Uterus (tissue), 2 donors: ENCODE measurements around the gene DTD1.

Source experiments
- CTCF ChIP-seq, 4 experiments: fragments of 200-600 bp in 2 of 4; fragments of 450-650 bp in 2 of 4; sonication (generic) in 2 of 4; IDR thresholded peaks; one replicate each; pipeline ENCODE4 v1.5.1; 2016 to 2019; ENCODE audit warnings: antibody characterized with exemption in 4 of 4, mild to moderate bottlenecking in 2 of 4, moderate library complexity in 1 of 4
- POLR2A ChIP-seq, 2 donors: fragments of 450-650 bp; IDR thresholded peaks; one replicate each; pipeline ENCODE4 v1.6.1; 2016; ENCODE audit warnings: antibody characterized with exemption in 2 of 2, mild to moderate bottlenecking in 1 of 2, moderate library complexity in 1 of 2

GRCh38 chr20:18780385-18781130 is 192.7 kb downstream of the DTD1 start:
- TF ChIP-seq CTCF (IDR thresholded peaks at IDR 0.05) (no peak), POLR2A (IDR thresholded peaks at IDR 0.05) (no peak)
